ENCODE data around the gene IRX6.

IRX6 gene

DNA sequence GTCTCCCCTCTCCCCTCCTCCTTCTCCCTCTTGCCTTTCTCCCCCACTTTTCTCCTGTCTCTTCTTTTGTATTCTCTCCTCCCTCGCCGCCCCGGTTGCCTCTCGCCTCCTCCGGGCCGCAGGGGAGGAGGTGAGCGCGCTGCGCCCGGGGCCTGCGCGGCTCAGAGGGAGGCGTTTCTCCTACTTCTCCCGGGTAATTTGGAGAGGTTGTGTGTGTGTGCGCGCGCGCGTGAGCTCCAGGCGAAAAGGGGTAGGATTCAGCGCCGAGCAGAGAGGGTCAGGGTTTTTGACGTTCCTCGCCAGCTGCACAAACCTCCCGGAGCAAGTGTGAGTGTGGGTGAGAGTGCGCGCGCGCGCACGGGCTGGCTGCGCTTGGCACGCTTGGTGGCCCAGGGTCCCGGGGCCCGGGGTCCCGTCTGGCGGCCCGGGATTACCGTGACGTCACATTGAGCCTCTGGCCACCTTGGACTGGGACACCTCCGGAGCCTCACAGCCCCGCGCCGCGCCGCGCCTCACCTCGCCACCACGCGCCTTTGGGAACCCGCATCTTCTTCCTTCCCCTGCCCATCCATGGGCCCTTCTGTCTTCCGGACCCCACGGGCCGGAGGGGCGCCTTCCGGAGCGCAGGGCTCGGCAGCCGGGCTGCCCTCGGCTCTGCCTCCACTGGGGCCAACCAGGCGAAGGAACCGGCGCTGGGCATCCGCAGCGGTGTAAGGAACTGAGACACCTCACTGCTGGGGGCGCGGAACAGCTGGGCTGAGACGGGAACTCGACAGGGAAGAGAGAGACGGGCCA is 479 bp downstream of the IRX6 start:
- H3K36me3 ChIP-seq (ENCODE audit: control insufficient read depth, insufficient read depth, low read length, severe bottlenecking) = no peaks in the 10 kb centered on the region
- no peak for DNase-seq (ENCODE audit: low read depth)
- peaks cover 46% of the 10 kb centered on the region for H3K27me3 ChIP-seq (replicated peaks; ENCODE audit: control insufficient read depth, insufficient read depth, low read length)
- H3K4me1 ChIP-seq (ENCODE audit: control insufficient read depth, insufficient read depth, low read length) = peaks cover 4% of the 10 kb centered on the region
- no peak overlapping the region for H3K9ac ChIP-seq (ENCODE audit: low read length)
- H3K4me3 ChIP-seq (ENCODE audit: low read length) = peak overlapping the region; percentile 41
- H3K9me3 ChIP-seq (ENCODE audit: control insufficient read depth, low read length) = no peaks in the 10 kb centered on the region

GRCh38 chr16:55325080-55325447 is 1.1 kb downstream of the IRX6 start:
- no peak overlapping the region for H3K4me3 ChIP-seq (ENCODE audit: low read length)
- no peak overlapping the region for H3K9ac ChIP-seq (ENCODE audit: low read length)
- no peaks in the 10 kb centered on the region for H3K36me3 ChIP-seq (ENCODE audit: control insufficient read depth, insufficient read depth, low read length, severe bottlenecking)
- H3K27me3 ChIP-seq (replicated peaks; ENCODE audit: control insufficient read depth, insufficient read depth, low read length) = peaks cover 42% of the 10 kb centered on the region
- no peak for DNase-seq (ENCODE audit: low read depth)
- H3K4me1 ChIP-seq (ENCODE audit: control insufficient read depth, insufficient read depth, low read length) = peaks cover 7% of the 10 kb centered on the region
- no peaks in the 10 kb centered on the region for H3K9me3 ChIP-seq (ENCODE audit: control insufficient read depth, low read length)

DNA sequence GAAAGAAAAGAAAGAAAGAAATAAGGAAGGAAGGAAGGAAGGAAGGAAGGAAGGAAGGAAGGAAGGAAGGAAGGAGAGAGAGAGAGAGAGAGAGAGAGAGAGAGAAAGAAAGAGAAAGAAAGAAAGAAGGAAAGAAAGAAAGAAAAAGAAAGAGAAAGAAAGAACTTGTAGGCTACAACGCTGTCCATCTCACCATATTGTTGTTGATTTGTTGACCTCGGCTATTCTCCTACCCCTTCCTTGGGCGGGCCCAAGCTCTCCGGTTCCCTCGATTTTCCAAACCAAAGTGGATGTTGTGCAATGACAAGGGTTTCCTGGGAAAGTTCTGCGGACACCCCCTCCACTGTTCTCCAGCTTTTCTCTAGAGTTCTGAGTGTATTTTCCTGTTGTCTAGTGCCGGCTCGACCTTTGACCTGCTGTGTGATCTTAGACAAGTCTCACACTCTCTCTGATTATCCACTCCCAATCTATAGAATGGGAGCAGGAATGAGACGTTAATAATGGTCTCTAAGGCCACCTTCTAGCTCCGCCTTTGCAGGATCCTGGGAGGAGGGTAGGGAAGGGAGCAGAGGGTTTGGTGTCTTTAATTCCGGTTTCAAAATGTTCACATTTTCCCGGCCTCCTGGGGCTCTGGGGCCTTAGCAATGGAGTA is 1.6 kb downstream of the IRX6 start:
- H3K4me3 ChIP-seq (ENCODE audit: low read length) = no peak overlapping the region
- no peaks in the 10 kb centered on the region for H3K36me3 ChIP-seq (ENCODE audit: control insufficient read depth, insufficient read depth, low read length, severe bottlenecking)
- peaks cover 7% of the 10 kb centered on the region for H3K4me1 ChIP-seq (ENCODE audit: control insufficient read depth, insufficient read depth, low read length)
- peaks cover 38% of the 10 kb centered on the region for H3K27me3 ChIP-seq (replicated peaks; ENCODE audit: control insufficient read depth, insufficient read depth, low read length)
- H3K9me3 ChIP-seq (ENCODE audit: control insufficient read depth, low read length) = no peaks in the 10 kb centered on the region
- DNase-seq (ENCODE audit: low read depth) = no peak
- H3K9ac ChIP-seq (ENCODE audit: low read length) = no peak overlapping the region

DNA sequence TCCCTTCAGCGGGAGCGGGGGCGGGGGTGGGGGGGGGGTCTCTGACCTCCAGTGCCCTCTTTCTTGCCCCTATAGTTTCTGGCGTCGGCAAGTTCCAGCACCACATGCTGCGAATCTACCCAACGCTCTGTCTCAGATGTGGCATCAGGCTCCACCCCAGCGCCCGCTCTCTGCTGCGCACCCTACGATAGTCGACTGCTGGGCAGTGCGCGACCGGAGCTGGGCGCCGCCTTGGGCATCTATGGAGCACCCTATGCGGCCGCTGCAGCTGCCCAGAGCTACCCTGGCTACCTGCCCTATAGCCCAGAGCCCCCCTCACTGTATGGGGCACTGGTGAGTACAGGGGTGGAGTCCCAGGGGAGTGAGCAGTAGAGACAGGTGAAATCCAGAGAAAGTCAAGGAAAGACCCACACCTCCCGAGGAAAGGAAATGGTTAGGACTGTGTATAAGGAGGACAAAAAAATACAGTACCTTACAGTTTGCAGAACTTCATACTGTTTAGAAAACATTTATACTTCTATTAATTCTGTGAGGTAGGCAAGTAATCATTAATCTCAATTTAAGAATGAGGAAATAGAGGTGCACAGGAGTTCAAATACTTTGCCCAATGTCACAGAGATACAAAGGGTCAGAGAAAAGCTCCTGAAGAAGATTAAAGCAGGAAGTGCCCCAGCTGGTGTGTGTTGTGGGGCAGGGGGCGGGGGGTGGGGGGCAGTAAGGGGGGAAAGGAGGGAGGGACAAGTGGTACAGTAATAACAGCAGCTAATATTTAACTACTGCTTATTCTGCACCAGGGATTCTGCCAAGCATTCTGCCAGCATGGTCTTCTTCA is 2.5 kb downstream of the IRX6 start:
- no peaks in the 10 kb centered on the region for H3K9me3 ChIP-seq (ENCODE audit: control insufficient read depth, low read length)
- H3K27me3 ChIP-seq (replicated peaks; ENCODE audit: control insufficient read depth, insufficient read depth, low read length) = peaks cover 29% of the 10 kb centered on the region
- DNase-seq (ENCODE audit: low read depth) = no peak
- no peak overlapping the region for H3K9ac ChIP-seq (ENCODE audit: low read length)
- H3K4me3 ChIP-seq (ENCODE audit: low read length) = no peak overlapping the region
- peaks cover 7% of the 10 kb centered on the region for H3K4me1 ChIP-seq (ENCODE audit: control insufficient read depth, insufficient read depth, low read length)
- H3K36me3 ChIP-seq (ENCODE audit: control insufficient read depth, insufficient read depth, low read length, severe bottlenecking) = no peaks in the 10 kb centered on the region

DNA sequence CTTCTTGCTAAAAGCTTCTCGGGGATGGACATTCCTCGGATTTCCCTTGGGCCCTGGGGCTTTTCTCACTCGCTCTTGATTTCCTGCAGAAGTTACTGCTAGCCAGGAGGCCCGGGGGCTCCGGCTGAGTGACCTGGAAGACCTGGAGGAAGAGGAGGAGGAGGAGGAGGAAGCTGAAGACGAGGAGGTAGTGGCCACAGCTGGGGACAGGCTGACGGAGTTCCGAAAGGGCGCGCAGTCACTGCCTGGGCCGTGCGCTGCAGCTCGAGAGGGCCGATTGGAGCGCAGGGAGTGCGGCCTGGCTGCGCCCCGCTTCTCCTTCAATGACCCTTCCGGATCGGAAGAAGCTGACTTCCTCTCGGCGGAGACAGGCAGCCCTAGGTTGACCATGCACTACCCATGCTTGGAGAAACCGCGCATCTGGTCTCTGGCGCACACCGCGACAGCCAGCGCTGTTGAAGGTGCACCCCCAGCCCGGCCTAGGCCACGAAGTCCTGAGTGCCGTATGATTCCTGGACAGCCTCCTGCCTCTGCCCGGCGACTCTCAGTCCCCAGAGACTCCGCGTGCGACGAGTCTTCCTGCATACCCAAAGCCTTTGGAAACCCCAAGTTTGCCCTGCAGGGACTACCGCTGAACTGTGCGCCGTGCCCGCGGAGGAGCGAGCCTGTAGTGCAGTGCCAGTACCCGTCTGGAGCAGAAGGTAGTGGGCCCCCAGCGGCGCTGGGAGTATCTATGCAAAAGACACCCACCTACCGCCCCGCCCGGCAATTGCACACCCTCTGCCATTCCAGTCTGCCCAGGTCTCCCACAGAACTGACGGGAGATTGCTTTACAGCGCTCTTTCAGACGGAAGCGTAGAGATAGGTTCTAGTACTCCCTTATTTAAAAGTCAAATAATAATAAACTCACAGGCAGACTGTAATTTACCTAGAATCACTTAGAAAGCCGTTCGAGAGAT is 4.9 kb downstream of the IRX6 start:
- Histone ChIP-seq H3K9me3 (ENCODE audit: control insufficient read depth, low read length) (no peaks in the 10 kb centered on the region), H3K27me3 (replicated peaks; ENCODE audit: control insufficient read depth, insufficient read depth, low read length) (peaks cover 26% of the 10 kb centered on the region), H3K4me1 (ENCODE audit: control insufficient read depth, insufficient read depth, low read length) (peaks cover 7% of the 10 kb centered on the region), H3K4me3 (ENCODE audit: low read length) (no peak overlapping the region), H3K9ac (ENCODE audit: low read length) (no peak overlapping the region), H3K36me3 (ENCODE audit: control insufficient read depth, insufficient read depth, low read length, severe bottlenecking) (no peaks in the 10 kb centered on the region)
- no peak for DNase-seq (ENCODE audit: low read depth)

GRCh38 chr16:55329791-55330428 is 5.9 kb downstream of the IRX6 start:
- H3K9me3 ChIP-seq (ENCODE audit: control insufficient read depth, low read length) = no peaks in the 10 kb centered on the region
- H3K4me3 ChIP-seq (ENCODE audit: low read length) = no peak overlapping the region
- H3K36me3 ChIP-seq (ENCODE audit: control insufficient read depth, insufficient read depth, low read length, severe bottlenecking) = no peaks in the 10 kb centered on the region
- no peak overlapping the region for H3K9ac ChIP-seq (ENCODE audit: low read length)
- H3K27me3 ChIP-seq (replicated peaks; ENCODE audit: control insufficient read depth, insufficient read depth, low read length) = peaks cover 35% of the 10 kb centered on the region
- DNase-seq (ENCODE audit: low read depth) = no peak
- peaks cover 8% of the 10 kb centered on the region for H3K4me1 ChIP-seq (ENCODE audit: control insufficient read depth, insufficient read depth, low read length)

DNA sequence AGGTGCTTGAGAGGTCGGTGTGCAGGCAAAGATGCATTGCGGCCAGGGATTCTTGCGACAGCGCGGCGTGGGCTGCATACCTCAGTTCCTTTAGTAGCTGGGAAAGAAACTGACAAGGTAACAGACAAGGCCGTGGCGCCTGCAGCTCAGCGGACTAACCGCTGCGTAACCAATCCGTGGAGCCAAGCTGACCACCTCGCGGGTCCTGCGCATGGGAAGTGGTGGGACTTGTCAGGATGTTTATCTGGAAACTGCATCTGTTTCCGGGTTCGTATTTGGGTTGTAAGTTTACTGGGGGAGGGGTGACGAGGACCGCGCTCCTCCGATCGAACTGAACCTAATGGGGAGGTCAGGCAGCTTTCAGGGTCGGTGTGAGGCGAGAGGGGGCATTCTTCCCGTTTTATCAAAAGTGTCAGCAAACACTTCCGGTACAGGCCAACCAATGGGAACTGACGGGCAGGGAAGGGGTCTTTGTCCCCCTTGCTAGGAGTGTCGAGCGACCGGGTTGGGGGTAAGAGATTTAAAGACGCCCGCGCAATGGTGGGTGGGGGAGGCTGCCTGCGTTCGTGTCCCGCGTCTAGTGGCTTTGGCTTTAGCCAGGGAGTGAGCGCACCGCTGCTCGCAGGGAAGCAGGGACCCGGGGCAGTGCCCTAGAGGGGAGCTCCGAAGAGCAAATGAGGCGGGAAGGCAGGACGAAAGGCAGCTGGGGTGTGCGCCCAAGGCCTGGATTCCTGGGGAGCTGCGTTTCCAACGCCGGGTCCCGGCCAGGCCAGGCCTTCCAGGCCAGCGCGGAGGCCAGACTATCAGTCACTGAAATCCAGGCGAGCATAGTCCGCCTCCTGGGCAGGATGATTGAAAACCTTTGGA is 7.0 kb downstream of the IRX6 start:
- no peak overlapping the region for H3K4me3 ChIP-seq (ENCODE audit: low read length)
- H3K9me3 ChIP-seq (ENCODE audit: control insufficient read depth, low read length) = no peaks in the 10 kb centered on the region
- peaks cover 28% of the 10 kb centered on the region for H3K27me3 ChIP-seq (replicated peaks; ENCODE audit: control insufficient read depth, insufficient read depth, low read length)
- H3K36me3 ChIP-seq (ENCODE audit: control insufficient read depth, insufficient read depth, low read length, severe bottlenecking) = no peaks in the 10 kb centered on the region
- no peak overlapping the region for H3K9ac ChIP-seq (ENCODE audit: low read length)
- DNase-seq (ENCODE audit: low read depth) = no peak
- peaks cover 5% of the 10 kb centered on the region for H3K4me1 ChIP-seq (ENCODE audit: control insufficient read depth, insufficient read depth, low read length)

GRCh38 chr16:55331648-55332185 is 7.7 kb downstream of the IRX6 start:
- DNase-seq (ENCODE audit: low read depth) = no peak
- no peaks in the 10 kb centered on the region for H3K9me3 ChIP-seq (ENCODE audit: control insufficient read depth, low read length)
- no peaks in the 10 kb centered on the region for H3K36me3 ChIP-seq (ENCODE audit: control insufficient read depth, insufficient read depth, low read length, severe bottlenecking)
- no peak overlapping the region for H3K9ac ChIP-seq (ENCODE audit: low read length)
- H3K4me3 ChIP-seq (ENCODE audit: low read length) = no peak overlapping the region
- peaks cover 28% of the 10 kb centered on the region for H3K27me3 ChIP-seq (replicated peaks; ENCODE audit: control insufficient read depth, insufficient read depth, low read length)
- H3K4me1 ChIP-seq (ENCODE audit: control insufficient read depth, insufficient read depth, low read length) = peaks cover 5% of the 10 kb centered on the region

- no peaks in the 10 kb centered on the region for H3K9me3 ChIP-seq (ENCODE audit: control insufficient read depth, low read length)
- DNase-seq (ENCODE audit: low read depth) = no peak
- no peak overlapping the region for H3K4me3 ChIP-seq (ENCODE audit: low read length)
- no peaks in the 10 kb centered on the region for H3K36me3 ChIP-seq (ENCODE audit: control insufficient read depth, insufficient read depth, low read length, severe bottlenecking)
- peaks cover 26% of the 10 kb centered on the region for H3K27me3 ChIP-seq (replicated peaks; ENCODE audit: control insufficient read depth, insufficient read depth, low read length)
- peaks cover 5% of the 10 kb centered on the region for H3K4me1 ChIP-seq (ENCODE audit: control insufficient read depth, insufficient read depth, low read length)
- H3K9ac ChIP-seq (ENCODE audit: low read length) = no peak overlapping the region
Measured at GRCh38 chr16:55333684-55334083, 9.7 kb downstream of the IRX6 start.
